HL-60 (cell line): ENCODE data around the gene RGS6.

Experiments used
- DNase-seq, 2 experiments: peaks; one replicate each; pipeline ENCODE4 v3.0.0-alpha.2; 2010 to 2020; ENCODE audit warnings: low read depth in 1 of 2, low spot score in 1 of 2
- H3K27ac ChIP-seq: fragments of 250-450 bp; sonication (Bioruptor Pico); replicated peaks from 2 replicates; pipeline ENCODE4 v1.5.1; 2020; ENCODE audit warnings: mild to moderate bottlenecking, moderate library complexity
- H3K27me3 ChIP-seq: fragments of 250-450 bp; sonication (Bioruptor Pico); 2 replicates; pipeline ENCODE4 v1.5.1; 2021; ENCODE audit warnings: mild to moderate bottlenecking, moderate library complexity; ENCODE audit not compliant: insufficient read depth, poor library complexity, severe bottlenecking
- H3K4me3 ChIP-seq: replicated peaks from 2 replicates; pipeline ENCODE4 v1.5.1; 2011; ENCODE audit warnings: mild to moderate bottlenecking, control low read depth, low read length; ENCODE audit not compliant: insufficient read depth
- GABPA ChIP-seq: IDR thresholded peaks from 2 replicates; pipeline ENCODE4 v1.6.1; 2012; ENCODE audit warnings: low read depth
- POLR2AphosphoS5 ChIP-seq: IDR thresholded peaks from 2 replicates; pipeline ENCODE4 v1.6.1; 2012; ENCODE audit warnings: low read depth
- SPI1 ChIP-seq: IDR thresholded peaks from 2 replicates; pipeline ENCODE4 v1.6.1; 2012; ENCODE audit warnings: low read depth, mild to moderate bottlenecking, borderline replicate concordance
- TF ChIP-seq, protein P1 (sequence below): IDR thresholded peaks from one replicate; pipeline ENCODE4 v1.5.1; 2011; ENCODE audit warnings: low read length, control low read depth, inconsistent platforms; ENCODE audit not compliant: insufficient read depth
- TF ChIP-seq, protein P2 (sequence below): IDR thresholded peaks from 2 replicates; pipeline ENCODE4 v1.6.1; 2012; ENCODE audit warnings: low read depth; ENCODE audit not compliant: insufficient replicate concordance

The RGS6 gene

GRCh38 chr14:72600551-72601330, 668.5 kb downstream of the RGS6 start:
- Histone ChIP-seq H3K27me3 (no peaks in the 10 kb centered on the region), H3K4me3 (no peak overlapping the region), H3K27ac (no peak overlapping the region)
- no peak for TF ChIP-seq GABPA
- 0 out of 2 replicates have a peak, but pooled peaks have one; percentile 45 for TF ChIP-seq SPI1
- DNase-seq: no peak

- TF ChIP-seq, protein P1, sequence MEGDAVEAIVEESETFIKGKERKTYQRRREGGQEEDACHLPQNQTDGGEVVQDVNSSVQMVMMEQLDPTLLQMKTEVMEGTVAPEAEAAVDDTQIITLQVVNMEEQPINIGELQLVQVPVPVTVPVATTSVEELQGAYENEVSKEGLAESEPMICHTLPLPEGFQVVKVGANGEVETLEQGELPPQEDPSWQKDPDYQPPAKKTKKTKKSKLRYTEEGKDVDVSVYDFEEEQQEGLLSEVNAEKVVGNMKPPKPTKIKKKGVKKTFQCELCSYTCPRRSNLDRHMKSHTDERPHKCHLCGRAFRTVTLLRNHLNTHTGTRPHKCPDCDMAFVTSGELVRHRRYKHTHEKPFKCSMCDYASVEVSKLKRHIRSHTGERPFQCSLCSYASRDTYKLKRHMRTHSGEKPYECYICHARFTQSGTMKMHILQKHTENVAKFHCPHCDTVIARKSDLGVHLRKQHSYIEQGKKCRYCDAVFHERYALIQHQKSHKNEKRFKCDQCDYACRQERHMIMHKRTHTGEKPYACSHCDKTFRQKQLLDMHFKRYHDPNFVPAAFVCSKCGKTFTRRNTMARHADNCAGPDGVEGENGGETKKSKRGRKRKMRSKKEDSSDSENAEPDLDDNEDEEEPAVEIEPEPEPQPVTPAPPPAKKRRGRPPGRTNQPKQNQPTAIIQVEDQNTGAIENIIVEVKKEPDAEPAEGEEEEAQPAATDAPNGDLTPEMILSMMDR: no peak
- TF ChIP-seq POLR2AphosphoS5: no peak
- TF ChIP-seq, protein P2, sequence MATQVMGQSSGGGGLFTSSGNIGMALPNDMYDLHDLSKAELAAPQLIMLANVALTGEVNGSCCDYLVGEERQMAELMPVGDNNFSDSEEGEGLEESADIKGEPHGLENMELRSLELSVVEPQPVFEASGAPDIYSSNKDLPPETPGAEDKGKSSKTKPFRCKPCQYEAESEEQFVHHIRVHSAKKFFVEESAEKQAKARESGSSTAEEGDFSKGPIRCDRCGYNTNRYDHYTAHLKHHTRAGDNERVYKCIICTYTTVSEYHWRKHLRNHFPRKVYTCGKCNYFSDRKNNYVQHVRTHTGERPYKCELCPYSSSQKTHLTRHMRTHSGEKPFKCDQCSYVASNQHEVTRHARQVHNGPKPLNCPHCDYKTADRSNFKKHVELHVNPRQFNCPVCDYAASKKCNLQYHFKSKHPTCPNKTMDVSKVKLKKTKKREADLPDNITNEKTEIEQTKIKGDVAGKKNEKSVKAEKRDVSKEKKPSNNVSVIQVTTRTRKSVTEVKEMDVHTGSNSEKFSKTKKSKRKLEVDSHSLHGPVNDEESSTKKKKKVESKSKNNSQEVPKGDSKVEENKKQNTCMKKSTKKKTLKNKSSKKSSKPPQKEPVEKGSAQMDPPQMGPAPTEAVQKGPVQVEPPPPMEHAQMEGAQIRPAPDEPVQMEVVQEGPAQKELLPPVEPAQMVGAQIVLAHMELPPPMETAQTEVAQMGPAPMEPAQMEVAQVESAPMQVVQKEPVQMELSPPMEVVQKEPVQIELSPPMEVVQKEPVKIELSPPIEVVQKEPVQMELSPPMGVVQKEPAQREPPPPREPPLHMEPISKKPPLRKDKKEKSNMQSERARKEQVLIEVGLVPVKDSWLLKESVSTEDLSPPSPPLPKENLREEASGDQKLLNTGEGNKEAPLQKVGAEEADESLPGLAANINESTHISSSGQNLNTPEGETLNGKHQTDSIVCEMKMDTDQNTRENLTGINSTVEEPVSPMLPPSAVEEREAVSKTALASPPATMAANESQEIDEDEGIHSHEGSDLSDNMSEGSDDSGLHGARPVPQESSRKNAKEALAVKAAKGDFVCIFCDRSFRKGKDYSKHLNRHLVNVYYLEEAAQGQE: no peak
- no peaks in the 10 kb centered on the region for H3K27me3 ChIP-seq
- DNase-seq: no peak
- no peak overlapping the region for H3K27ac ChIP-seq
- H3K4me3 ChIP-seq: no peak overlapping the region
Measured at GRCh38 chr14:72603639-72604038, 671.4 kb downstream of the RGS6 start.

DNA sequence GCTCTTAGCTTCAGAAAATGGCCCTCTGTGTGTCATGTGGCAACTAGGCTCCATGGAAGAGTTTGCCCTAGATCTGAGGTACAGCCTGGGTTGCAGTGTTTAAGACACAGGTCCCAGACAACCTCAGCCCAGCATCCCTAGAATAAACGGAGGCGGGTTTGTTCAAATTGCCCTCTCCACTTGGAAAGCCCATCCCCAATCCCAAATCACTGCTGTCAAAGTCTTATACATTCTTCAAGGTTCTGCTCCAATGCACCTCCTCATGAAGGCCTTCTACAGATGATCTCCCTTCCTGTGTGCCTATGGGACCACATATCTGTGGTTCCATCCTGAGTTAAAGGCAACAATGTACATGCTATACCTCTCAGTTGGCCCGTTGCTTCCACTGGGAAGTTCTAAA, 671.9 kb downstream of the RGS6 start:
- Histone ChIP-seq H3K4me3 (no peak overlapping the region), H3K27ac (no peak overlapping the region), H3K27me3 (no peaks in the 10 kb centered on the region)
- DNase-seq: no peak
- TF ChIP-seq SPI1: no peak
- TF ChIP-seq, protein P1: no peak
- no peak for TF ChIP-seq POLR2AphosphoS5
- TF ChIP-seq, protein P2: no peak
- no peak for TF ChIP-seq GABPA

DNA sequence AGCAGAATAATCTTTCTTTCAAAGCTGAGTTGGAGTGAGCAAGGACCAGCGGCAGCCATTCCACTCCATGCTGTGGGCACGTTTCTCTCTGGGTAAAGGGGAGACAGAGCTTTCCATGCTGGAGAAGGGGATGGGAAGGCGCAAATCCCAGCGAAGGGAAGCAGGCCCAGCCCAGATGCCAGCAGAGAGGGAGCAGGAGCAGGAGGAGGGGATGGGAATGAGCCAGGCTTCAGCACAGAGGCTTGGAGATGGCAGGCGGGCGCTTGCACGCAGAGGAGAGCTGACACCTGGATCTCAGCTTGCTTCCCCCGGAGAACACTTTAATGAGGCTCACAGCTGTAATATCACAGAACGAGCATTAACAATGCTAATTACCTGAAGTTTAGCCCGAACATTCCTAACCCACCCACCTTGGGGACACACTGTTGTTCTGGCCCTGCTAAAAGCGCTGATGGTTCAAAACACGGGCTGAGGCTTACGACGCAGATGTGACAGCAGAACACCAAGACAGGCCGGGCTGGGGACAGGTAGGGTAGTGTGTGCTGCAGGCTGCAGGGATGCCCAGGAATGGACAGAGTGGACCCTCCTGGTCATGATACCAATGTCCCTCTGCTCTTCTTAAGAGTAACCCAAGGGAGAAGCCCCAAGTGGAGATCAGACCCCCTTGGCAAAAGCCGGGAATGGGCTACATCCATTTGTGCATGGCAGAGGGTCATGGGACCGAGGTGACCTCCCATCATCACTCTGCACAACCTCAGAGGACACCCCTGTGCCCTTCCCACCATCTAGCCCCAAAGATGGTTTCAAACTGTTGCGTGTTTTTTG, 673.1 kb downstream of the RGS6 start:
- DNase-seq: no peak
- Histone ChIP-seq H3K27me3 (no peaks in the 10 kb centered on the region), H3K4me3 (no peak overlapping the region), H3K27ac (no peak overlapping the region)
- TF ChIP-seq, protein P2: no peak
- TF ChIP-seq, protein P1: no peak
- TF ChIP-seq SPI1 (no peak), GABPA (no peak), POLR2AphosphoS5 (no peak)
